Common myeloid progenitor, CD34-positive (primary cell): ENCODE results near the gene CITED4.

Experiments used
- CTCF ChIA-PET: fragments of 350-600 bp; sonication (Branson Sonifier 250); formaldehyde crosslinking; loops from one replicate; lab custom pipeline; 2021; ENCODE audit warnings: antibody characterized with exemption; lab: Charles Lee
- POLR2A ChIA-PET: fragments of 350-600 bp; sonication (Branson Sonifier 250); formaldehyde crosslinking; loops from one replicate; lab custom pipeline; 2021; ENCODE audit warnings: antibody characterized with exemption; lab: Charles Lee
- DNase-seq, 3 donors: peaks; one replicate each; pipeline versions ENCODE4 v3.0.0 to v3.0.0-alpha.2; 2013
- H3K27ac ChIP-seq, 2 experiments: 1 replicate in 1 of 2; 2 replicates in 1 of 2; pipeline ENCODE4 v1.7.0; 2013; ENCODE audit warnings: inconsistent platforms in 2 of 2, low read length in 2 of 2, mild to moderate bottlenecking in 2 of 2, low read depth in 1 of 2, moderate library complexity in 1 of 2; ENCODE audit not compliant: severe bottlenecking in 2 of 2, insufficient read depth in 1 of 2, poor library complexity in 1 of 2
- H3K27me3 ChIP-seq, 5 experiments: replicated peaks in 2 of 5; 1 replicate in 3 of 5; 2 replicates in 2 of 5; pipeline versions ENCODE4 v1.6.1 to v1.7.0; 2013; ENCODE audit warnings: low read length in 4 of 5, mild to moderate bottlenecking in 2 of 5, moderate library complexity in 2 of 5, inconsistent platforms in 1 of 5; ENCODE audit not compliant: insufficient read depth in 5 of 5, control insufficient read depth in 4 of 5
- H3K36me3 ChIP-seq, 4 experiments: 1 replicate in 2 of 4; 2 replicates in 2 of 4; pipeline versions ENCODE4 v1.6.1 to v1.7.0; 2013; ENCODE audit warnings: low read length in 3 of 4, control low read depth in 1 of 4, mild to moderate bottlenecking in 1 of 4; ENCODE audit not compliant: control insufficient read depth in 4 of 4, insufficient read depth in 4 of 4
- H3K4me1 ChIP-seq, 4 experiments: 1 replicate in 3 of 4; 2 replicates in 1 of 4; pipeline versions ENCODE4 v1.6.1 to v1.7.1; 2013; ENCODE audit warnings: low read length in 3 of 4, mild to moderate bottlenecking in 3 of 4, control low read depth in 1 of 4, inconsistent platforms in 1 of 4, moderate library complexity in 1 of 4; ENCODE audit not compliant: control insufficient read depth in 4 of 4, insufficient read depth in 4 of 4; ENCODE audit errors: control extremely low read depth in 1 of 4
- H3K4me3 ChIP-seq, 7 experiments: 1 replicate in 4 of 7; 2 replicates in 3 of 7; pipeline versions ENCODE4 v1.5.1 to v1.7.0; 2013; ENCODE audit warnings: mild to moderate bottlenecking in 7 of 7, low read length in 6 of 7, moderate library complexity in 6 of 7, inconsistent platforms in 2 of 7, low read depth in 2 of 7, control low read depth in 1 of 7; ENCODE audit not compliant: insufficient read depth in 4 of 7, control insufficient read depth in 1 of 7; ENCODE audit errors: extremely low read depth in 1 of 7
- H3K9me3 ChIP-seq, 5 experiments: 1 replicate in 4 of 5; 2 replicates in 1 of 5; pipeline versions ENCODE4 v1.6.1 to v1.7.1; 2013; ENCODE audit warnings: low read length in 4 of 5, mild to moderate bottlenecking in 2 of 5, inconsistent platforms in 1 of 5, low read depth in 1 of 5, moderate library complexity in 1 of 5; ENCODE audit not compliant: control insufficient read depth in 4 of 5, insufficient read depth in 2 of 5; ENCODE audit errors: control extremely low read depth in 1 of 5
- WGBS: methylation state at CpG from one replicate; pipeline ENCODE4 v1.1.5; 2013; ENCODE audit not compliant: insufficient coverage; 5-methylcytosine and 5-hydroxymethylcytosine counted together

CITED4 gene

DNA sequence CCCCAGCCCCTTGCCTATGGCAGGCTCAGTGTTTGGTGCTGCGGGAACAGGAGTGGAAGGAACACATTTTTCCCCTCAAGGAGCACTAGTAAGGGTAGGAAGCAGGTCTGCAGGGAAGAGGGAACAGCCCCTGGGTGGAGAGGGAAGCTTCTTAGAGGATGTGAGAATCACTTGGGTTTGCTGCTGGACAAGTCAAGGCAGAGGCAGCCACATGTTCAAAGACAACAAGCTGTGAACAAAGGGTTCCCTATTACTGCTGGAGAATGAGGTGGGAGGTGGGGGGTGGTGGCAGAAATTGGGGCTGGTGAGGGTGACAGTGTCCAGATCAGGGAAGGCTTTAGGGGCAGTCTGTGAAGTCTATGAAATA lies 24.8 kb upstream of the CITED4 start:
- no peak for DNase-seq
- Histone ChIP-seq H3K4me1 (peaks cover 0 to 8% (median 4%) of the 10 kb centered on the region in 4 experiments), H3K4me3 (no peak overlapping the region), H3K36me3 (no peaks in the 10 kb centered on the region), H3K27me3 (peaks cover 5 to 50% (median 17%) of the 10 kb centered on the region in 5 experiments), H3K27ac (no peak overlapping the region), H3K9me3 (peaks cover 0 to 2% (median 0%) of the 10 kb centered on the region in 5 experiments)
- no CpG with 5 or more reads among the region's 1 CpG for WGBS
- POLR2A ChIA-PET: no interaction called here
- CTCF ChIA-PET: interaction anchor here (0.5 kb wide), 1 partner anchor 20 kb away, joined by 3 read pairs; no protein-coding TSS in a partner anchor

DNA sequence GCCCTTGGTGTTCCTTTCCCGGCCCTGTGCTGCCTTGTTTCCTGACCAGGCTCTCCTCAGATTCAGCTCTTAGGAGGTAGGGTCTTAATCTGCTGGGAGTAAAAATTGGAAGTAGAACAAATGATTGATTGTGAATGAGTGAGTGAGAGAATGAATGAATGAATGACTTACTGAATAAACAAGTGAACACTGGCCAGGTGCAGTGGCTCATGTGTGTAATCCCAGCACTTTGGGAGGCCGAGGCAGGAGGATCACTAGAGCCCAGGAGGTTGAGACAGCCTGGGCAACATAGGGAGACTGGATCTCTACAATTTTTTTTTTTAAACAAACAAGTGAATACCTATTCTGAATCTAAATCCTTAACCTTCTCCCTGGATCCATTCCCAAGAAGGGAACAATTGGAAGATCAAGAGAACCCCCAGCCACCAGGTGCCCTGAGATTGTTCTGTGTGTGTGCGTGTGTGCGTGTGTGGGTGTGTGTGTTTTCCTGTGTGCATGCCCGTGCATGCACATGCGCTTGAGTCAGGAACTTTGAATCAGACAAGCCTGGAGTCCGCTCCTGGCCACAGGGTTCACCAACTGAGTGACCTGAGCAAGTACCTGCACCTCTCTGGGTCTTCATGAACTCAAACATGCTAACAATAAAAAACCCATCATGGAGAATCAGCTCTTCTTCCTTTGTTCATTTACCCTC lies 24.3 kb upstream of the CITED4 start:
- DNase-seq: no peak
- Histone ChIP-seq H3K27ac (no peak overlapping the region), H3K4me3 (no peak overlapping the region), H3K9me3 (peaks cover 0 to 2% (median 0%) of the 10 kb centered on the region in 5 experiments), H3K27me3 (peaks cover 5 to 51% (median 17%) of the 10 kb centered on the region in 5 experiments), H3K36me3 (no peaks in the 10 kb centered on the region), H3K4me1 (peaks cover 0 to 8% (median 4%) of the 10 kb centered on the region in 4 experiments)
- WGBS: 100% methylated on average over 2 of the region's 7 CpGs
- ChIA-PET CTCF (no interaction called here), POLR2A (no interaction called here)

DNA sequence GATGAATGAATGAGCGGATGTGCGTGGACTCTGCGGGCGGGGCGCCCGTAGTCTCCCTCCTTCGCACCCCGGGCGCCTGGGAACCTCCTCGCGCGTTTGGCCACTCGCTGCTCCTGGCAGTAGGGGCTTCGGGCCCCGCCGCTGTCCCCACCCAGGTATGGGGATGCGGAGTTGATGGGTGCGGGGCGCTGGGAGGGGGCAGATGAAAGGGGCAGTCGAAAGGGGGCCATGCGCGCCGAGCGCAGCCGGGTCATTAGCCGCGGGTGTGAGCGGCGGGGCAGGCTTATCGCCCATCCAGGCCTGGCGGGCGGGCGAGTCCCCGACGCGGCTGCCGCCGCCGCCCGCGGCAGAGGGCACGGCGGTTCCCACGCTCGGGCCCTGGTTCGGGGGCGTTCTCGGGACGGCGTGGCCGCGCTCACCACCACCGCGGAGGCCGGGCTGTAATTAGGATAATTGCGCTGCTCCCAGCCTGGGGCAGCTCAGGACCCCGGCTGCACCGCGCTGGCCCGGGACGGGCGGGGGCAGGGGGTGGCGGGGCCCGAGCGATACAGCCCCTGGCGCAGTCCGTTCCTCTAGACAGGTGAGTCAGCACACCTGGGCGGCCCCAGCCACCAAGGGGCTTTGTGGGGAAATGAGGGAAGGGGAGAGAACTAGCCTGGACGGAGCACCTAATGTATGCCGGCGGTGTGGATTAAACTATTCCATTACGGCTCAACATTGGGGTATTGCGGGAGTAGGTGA lies 22.1 kb upstream of the CITED4 start:
- CTCF ChIA-PET: no interaction called here

DNA sequence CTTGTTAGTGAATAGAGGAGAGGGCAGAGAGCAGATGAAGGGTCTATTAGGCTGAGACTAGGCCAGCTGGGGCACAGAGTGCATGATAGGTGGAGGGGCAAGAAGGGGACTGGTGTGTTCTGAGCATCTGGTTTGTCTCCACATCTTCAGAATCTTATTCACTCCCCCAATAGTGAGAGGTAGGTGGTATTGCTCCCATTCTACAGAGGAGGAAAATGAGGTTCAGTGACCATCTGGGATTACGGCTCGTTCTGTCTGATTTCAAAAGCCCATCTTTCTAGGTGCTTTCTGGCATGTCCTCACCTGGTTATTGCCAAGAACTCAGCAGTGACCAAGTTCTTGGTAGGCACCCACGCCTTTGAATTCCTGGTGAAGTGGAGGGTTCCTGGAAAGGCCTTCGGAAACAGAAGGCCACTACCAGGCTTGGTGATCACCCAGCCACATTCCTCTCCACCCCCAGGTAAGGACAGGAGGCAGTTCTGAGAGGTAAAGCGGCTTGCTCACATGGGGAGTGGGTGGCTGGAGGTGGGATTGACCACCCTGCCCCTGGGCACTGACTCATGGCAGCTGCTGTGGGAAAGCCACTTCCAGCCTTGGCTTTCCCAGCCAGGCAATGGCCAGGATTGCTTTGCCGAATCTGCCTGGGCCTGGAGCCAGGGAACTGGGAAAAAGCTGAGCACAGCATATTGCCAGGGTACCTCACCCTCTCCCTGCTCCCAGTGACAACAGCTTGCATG lies 18.8 kb upstream of the CITED4 start:
- Histone ChIP-seq H3K4me1 (peaks cover 0 to 23% (median 15%) of the 10 kb centered on the region in 4 experiments), H3K27ac (no peak overlapping the region), H3K36me3 (no peaks in the 10 kb centered on the region), H3K27me3 (peaks cover 5 to 38% (median 10%) of the 10 kb centered on the region in 5 experiments), H3K9me3 (peaks cover 0 to 12% (median 4%) of the 10 kb centered on the region in 5 experiments), H3K4me3 (no peak overlapping the region)
- POLR2A ChIA-PET: no interaction called here
- CTCF ChIA-PET: interaction anchor here (1.2 to 1.3 kb wide), 2 partner anchors 13 to 17 kb away, joined by 3 read pairs; no protein-coding TSS in a partner anchor
- no peak for DNase-seq
- 93% methylated on average over 5 of the region's 6 CpGs for WGBS

More for the DNA sequence above, 22.1 kb upstream of the CITED4 start:
- POLR2A ChIA-PET: no interaction called here
- peaks cover 0 to 2% (median 0%) of the 10 kb centered on the region in 5 experiments for H3K9me3 ChIP-seq
- no peak overlapping the region for H3K27ac ChIP-seq
- H3K4me3 ChIP-seq: peak overlapping the region in 3 of 7 experiments; percentile 25 to 56 (median 26)
- H3K27me3 ChIP-seq: peaks cover 5 to 55% (median 17%) of the 10 kb centered on the region in 5 experiments
- 25% methylated on average over 45 of the region's 73 CpGs for WGBS
- peak in 2 of 3 donors; percentile 31 to 49 for DNase-seq
- no peaks in the 10 kb centered on the region for H3K36me3 ChIP-seq
- H3K4me1 ChIP-seq: peaks cover 0 to 8% (median 4%) of the 10 kb centered on the region in 4 experiments

DNA sequence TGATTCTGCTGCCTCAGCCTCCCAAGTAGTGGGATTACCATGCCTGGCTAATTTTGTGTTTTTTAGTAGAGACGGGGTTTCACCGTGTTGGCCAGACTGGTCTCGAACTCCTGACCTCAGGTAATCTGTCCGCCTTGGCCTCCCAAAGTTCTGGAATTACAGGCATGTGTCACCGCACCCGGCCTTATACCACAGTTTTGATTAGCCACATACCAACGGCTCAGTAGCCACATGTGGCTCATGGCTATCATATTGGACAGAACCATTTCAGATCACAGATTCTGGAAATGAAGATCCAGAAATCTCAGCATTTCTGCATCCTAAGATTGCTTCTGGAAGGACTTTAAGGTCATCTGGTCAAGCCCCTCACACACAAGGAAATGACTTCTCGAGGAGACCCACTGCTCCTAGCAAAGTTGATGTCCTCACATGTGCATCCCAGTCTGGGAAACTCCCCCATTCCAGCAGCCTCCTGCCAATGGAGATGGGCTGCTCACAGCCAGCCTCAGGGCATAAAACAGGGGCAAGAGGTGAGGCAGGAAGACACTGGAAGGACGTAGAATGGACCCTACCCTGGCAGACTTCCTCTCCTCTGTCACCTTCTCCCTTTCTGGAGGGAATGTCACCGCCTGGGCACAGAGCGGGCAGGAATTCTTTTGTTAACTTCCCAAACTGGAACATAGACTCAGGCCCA lies 17.5 kb upstream of the CITED4 start:
- Histone ChIP-seq H3K4me1 (peaks cover 0 to 36% (median 22%) of the 10 kb centered on the region in 4 experiments), H3K36me3 (no peaks in the 10 kb centered on the region), H3K9me3 (peaks cover 0 to 12% (median 4%) of the 10 kb centered on the region in 5 experiments), H3K27me3 (peaks cover 5 to 25% (median 8%) of the 10 kb centered on the region in 5 experiments), H3K4me3 (no peak overlapping the region), H3K27ac (no peak overlapping the region)
- ChIA-PET CTCF (interaction anchor here (1.2 kb wide), 1 partner anchor 18 kb away, joined by 3 read pairs; no protein-coding TSS in a partner anchor), POLR2A (no interaction called here)
- DNase-seq: no peak
- WGBS: 93% methylated on average over 10 of the region's 11 CpGs

DNA sequence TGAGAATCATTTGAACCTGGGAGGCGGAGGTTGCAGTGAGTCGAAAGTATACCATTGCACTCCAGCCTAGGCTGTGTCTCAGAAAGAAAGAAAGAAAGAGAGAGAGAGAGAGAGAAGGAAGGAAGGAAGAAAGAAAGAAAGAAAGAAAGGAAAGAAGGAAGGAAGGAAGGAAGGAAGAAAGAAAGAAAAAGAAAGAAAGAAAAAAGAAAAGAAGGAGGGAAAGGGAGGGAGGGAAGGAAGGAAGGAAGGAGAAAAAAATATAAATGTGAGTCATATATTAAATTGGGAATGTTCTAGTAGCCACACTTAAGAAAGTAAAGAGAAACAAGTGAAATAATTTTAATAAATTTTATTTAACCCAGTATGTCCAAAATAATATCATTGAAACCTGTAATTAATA lies 16.7 kb upstream of the CITED4 start:
- CTCF ChIA-PET: interaction anchor here (0.6 kb wide), 2 partner anchors 10 to 12 kb away, joined by 3 read pairs; no protein-coding TSS in a partner anchor
- POLR2A ChIA-PET: no interaction called here
- peaks cover 0 to 12% (median 4%) of the 10 kb centered on the region in 5 experiments for H3K9me3 ChIP-seq
- 100% methylated on average over 2 of the region's 2 CpGs for WGBS
- no peaks in the 10 kb centered on the region for H3K36me3 ChIP-seq
- H3K27me3 ChIP-seq: peaks cover 3 to 18% (median 5%) of the 10 kb centered on the region in 5 experiments
- H3K4me3 ChIP-seq: no peak overlapping the region
- no peak for DNase-seq
- H3K27ac ChIP-seq: no peak overlapping the region
- peaks cover 0 to 34% (median 18%) of the 10 kb centered on the region in 4 experiments for H3K4me1 ChIP-seq
